SK-N-MC (cell line): ENCODE results near the gene STAT5A.

Source experiments
- EZH2 ChIP-seq: fragments of 200-600 bp; sonication (generic); IDR thresholded peaks from one replicate; pipeline ENCODE4 v1.6.1; 2017; ENCODE audit warnings: antibody characterized with exemption
- POLR2AphosphoS5 ChIP-seq: IDR thresholded peaks from 2 replicates; pipeline ENCODE4 v1.6.1; 2012; ENCODE audit warnings: mild to moderate bottlenecking, low read depth, low read length, borderline replicate concordance

GRCh38 chr17:42287305-42287976, 857 bp upstream of the STAT5A start:
- TF ChIP-seq EZH2 (no peak), POLR2AphosphoS5 (no peak)
